Astrocyte (in vitro differentiated cells and primary cell): ENCODE data around the gene DIDO1.

Source experiments
- CTCF ChIP-seq: IDR thresholded peaks from 2 replicates; pipeline ENCODE4 v1.5.1; 2011; ENCODE audit warnings: low read depth, mild to moderate bottlenecking, inconsistent platforms, low read length, moderate library complexity; ENCODE audit not compliant: insufficient read depth
- EZH2 ChIP-seq: IDR thresholded peaks from 2 replicates; pipeline ENCODE4 v1.6.1; 2012; ENCODE audit warnings: mild to moderate bottlenecking, low read length, inconsistent platforms; ENCODE audit not compliant: insufficient read depth

DNA sequence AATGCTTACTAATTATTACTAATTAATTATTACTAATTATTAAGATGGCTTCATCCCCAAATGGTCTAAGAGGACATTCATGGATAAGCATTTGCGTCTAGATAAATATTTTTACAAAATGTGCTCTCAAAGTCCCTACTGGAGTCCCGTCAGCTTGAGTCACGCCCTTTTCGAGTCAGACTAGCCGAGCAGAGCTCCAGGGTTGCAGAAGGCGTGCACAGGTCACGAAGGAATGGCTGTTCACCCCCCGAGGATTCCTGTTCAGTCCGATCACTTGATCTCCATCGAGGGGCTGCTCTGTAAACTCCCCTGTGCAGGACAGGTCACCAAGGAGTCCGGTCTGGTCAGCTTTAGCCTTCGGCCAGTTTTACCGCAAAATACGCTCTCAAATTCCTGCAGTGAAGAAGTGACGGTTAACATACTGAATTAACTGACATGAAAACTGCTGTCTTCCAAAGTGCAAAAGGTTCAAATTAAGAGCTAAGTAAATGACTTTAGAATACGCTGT, 84.5 kb downstream of the DIDO1 start:
- no peak for TF ChIP-seq CTCF
- no peak for TF ChIP-seq EZH2
